GM12874 (cell line): ENCODE measurements around the gene CXorf38.

ENCODE experiments used
- TF ChIP-seq, protein P1 (sequence below): IDR thresholded peaks from 2 replicates; pipeline ENCODE4 v1.5.1; 2011; ENCODE audit warnings: low read depth, mild to moderate bottlenecking, control low read depth, low read length, moderate library complexity; ENCODE audit not compliant: insufficient read depth

The CXorf38 gene

DNA sequence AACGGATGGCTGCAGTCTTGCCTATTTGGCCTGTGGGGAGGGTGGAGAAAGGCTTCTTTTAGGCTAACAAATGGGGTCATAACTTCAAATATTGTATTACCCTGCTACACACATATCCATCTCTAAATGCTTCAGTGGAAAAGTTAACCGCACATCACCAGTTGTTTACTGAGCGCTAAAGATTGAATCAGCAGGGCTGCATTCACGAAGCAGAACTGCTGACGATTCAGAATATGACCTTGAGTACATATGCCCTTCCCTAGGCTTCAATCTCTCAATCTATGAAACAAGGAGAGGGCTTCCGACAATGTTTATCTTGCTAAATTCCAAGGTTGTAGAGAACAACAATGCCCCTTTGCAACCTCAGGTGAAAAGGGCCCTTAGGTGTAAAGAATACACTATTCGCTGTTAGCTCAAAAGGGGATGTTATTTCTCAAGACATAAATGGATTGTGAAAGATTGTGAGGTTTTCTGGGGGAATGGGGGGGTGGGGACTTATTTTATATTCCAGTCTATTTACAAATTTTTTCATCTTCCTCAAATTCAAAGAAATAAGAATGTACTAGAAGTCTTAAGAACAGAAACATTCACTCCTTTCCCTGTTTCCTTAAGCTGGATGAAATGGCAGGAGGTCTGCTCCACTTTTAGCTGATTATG, 69.2 kb downstream of the CXorf38 start:
- TF ChIP-seq, protein P1, sequence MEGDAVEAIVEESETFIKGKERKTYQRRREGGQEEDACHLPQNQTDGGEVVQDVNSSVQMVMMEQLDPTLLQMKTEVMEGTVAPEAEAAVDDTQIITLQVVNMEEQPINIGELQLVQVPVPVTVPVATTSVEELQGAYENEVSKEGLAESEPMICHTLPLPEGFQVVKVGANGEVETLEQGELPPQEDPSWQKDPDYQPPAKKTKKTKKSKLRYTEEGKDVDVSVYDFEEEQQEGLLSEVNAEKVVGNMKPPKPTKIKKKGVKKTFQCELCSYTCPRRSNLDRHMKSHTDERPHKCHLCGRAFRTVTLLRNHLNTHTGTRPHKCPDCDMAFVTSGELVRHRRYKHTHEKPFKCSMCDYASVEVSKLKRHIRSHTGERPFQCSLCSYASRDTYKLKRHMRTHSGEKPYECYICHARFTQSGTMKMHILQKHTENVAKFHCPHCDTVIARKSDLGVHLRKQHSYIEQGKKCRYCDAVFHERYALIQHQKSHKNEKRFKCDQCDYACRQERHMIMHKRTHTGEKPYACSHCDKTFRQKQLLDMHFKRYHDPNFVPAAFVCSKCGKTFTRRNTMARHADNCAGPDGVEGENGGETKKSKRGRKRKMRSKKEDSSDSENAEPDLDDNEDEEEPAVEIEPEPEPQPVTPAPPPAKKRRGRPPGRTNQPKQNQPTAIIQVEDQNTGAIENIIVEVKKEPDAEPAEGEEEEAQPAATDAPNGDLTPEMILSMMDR: no peak
